ENCODE measurements around the gene TBRG4. TPM values are rescaled to one million over a fixed set of nuclear protein-coding genes. Genes with fewer than 3 reads are reported as not detected.

TBRG4 gene
- total RNA-seq, 1 donor from 2014 or later, result 128 TPM

GRCh38 chr7:45099891-45100760, 11.4 kb downstream of the TBRG4 start:
- H3K27me3 Mint-ChIP-seq, result no peaks in the 10 kb centered on the region
- peaks cover 68% of the 10 kb centered on the region for H3K36me3 Mint-ChIP-seq (ENCODE audit: low read depth)
- ChIA-PET POLR2A (no interaction called here), CTCF (no interaction called here)
- ATAC-seq (ENCODE audit: low read depth) (no peak), DNase-seq (no peak)
- TF ChIP-seq CTCF (IDR thresholded peaks at IDR 0.05), result no peak
- intact Hi-C loops (cut with micrococcal nuclease), result no loop called here
- H3K4me3 Mint-ChIP-seq, result no peak overlapping the region
- no peaks in the 10 kb centered on the region for H3K9me3 Mint-ChIP-seq
- H3K27ac Mint-ChIP-seq, result no peak overlapping the region
- H3K4me1 Mint-ChIP-seq, result no peaks in the 10 kb centered on the region

- ChIA-PET POLR2A (no interaction called here), CTCF (no interaction called here)
- no peaks in the 10 kb centered on the region for H3K4me1 Mint-ChIP-seq
- ATAC-seq (ENCODE audit: low read depth) (no peak), DNase-seq (no peak)
- TF ChIP-seq CTCF (IDR thresholded peaks at IDR 0.05), result no peak
- peaks cover 59% of the 10 kb centered on the region for H3K36me3 Mint-ChIP-seq (ENCODE audit: low read depth)
- peaks cover 2% of the 10 kb centered on the region for H3K9me3 Mint-ChIP-seq
- H3K4me3 Mint-ChIP-seq, result no peak overlapping the region
- intact Hi-C loops (cut with micrococcal nuclease), result no loop called here
- no peaks in the 10 kb centered on the region for H3K27me3 Mint-ChIP-seq
- H3K27ac Mint-ChIP-seq, result no peak overlapping the region
Observed at GRCh38 chr7:45098983-45099839, 12.3 kb downstream of the TBRG4 start.

GRCh38 chr7:45092931-45093235, 18.6 kb downstream of the TBRG4 start:
- CTCF ChIA-PET, result no interaction called here
- H3K27ac Mint-ChIP-seq, result no peak overlapping the region
- H3K4me3 Mint-ChIP-seq, result no peak overlapping the region
- DNase-seq, result no peak
- TF ChIP-seq CTCF (IDR thresholded peaks at IDR 0.05), result no peak
- POLR2A ChIA-PET, result interaction anchor here (0.7 to 0.9 kb wide), 2 partner anchors 19 to 93 kb away, joined by 3 to 4 read pairs; partner anchors contain the start of gene TBRG4
- peaks cover 10% of the 10 kb centered on the region for H3K9me3 Mint-ChIP-seq
- intact Hi-C loops (cut with micrococcal nuclease), result no loop called here
- H3K27me3 Mint-ChIP-seq, result peaks cover 11% of the 10 kb centered on the region
- peaks cover 7% of the 10 kb centered on the region for H3K36me3 Mint-ChIP-seq (ENCODE audit: low read depth)
- ATAC-seq (ENCODE audit: low read depth), result no peak
- peaks cover 9% of the 10 kb centered on the region for H3K4me1 Mint-ChIP-seq

- ChIA-PET POLR2A (interaction anchor here (0.9 kb wide), 1 partner anchor 93 kb away, joined by 4 read pairs; no protein-coding TSS in a partner anchor), CTCF (no interaction called here)
- ATAC-seq (ENCODE audit: low read depth) (no peak), DNase-seq (no peak)
- no peak overlapping the region for H3K4me3 Mint-ChIP-seq
- H3K36me3 Mint-ChIP-seq (ENCODE audit: low read depth), result peaks cover 2% of the 10 kb centered on the region
- no peak for TF ChIP-seq CTCF (IDR thresholded peaks at IDR 0.05)
- intact Hi-C loops (cut with micrococcal nuclease), result no loop called here
- H3K27ac Mint-ChIP-seq, result no peak overlapping the region
- H3K9me3 Mint-ChIP-seq, result peaks cover 10% of the 10 kb centered on the region
- H3K27me3 Mint-ChIP-seq, result peaks cover 11% of the 10 kb centered on the region
- peaks cover 9% of the 10 kb centered on the region for H3K4me1 Mint-ChIP-seq
Observed at GRCh38 chr7:45092100-45092930, 19.2 kb downstream of the TBRG4 start.

Data from activated B cell treated with CpG ODN at 0.5 μM for 24 hours (primary cell).